ENCODE data around the gene ZNF474.

- TF ChIP-seq CTCF (IDR thresholded peaks at IDR 0.05) (no peak), POLR2A (IDR thresholded peaks at IDR 0.05) (no peak)
Measured at GRCh38 chr5:122114501-122114900, 14.8 kb upstream of the ZNF474 start.

All from ovary (tissue), 3 donors.